K562 (cell line): ENCODE data around the gene KEL. TPM values are rescaled to one million over a fixed set of nuclear protein-coding genes. Genes with fewer than 3 reads are reported as not detected.

Experiments
- DEAF1 ChIP-seq: fragments of 450-650 bp; formaldehyde crosslinking; IDR thresholded peaks from 2 replicates; pipeline ENCODE4 v1.4.0; 2020; ENCODE audit warnings: mild to moderate bottlenecking, moderate library complexity
- DMBX1 ChIP-seq: fragments of 250-450 bp; sonication (Bioruptor Pico); IDR thresholded peaks from 2 replicates; pipeline ENCODE4 v1.8.0; 2022; ENCODE audit warnings: inconsistent platforms, mild to moderate bottlenecking, moderate library complexity, borderline replicate concordance
- GATA2 ChIP-seq: sonication (generic); formaldehyde crosslinking; IDR thresholded peaks from 2 replicates; pipeline ENCODE4 v1.4.0; 2020; ENCODE audit warnings: mild to moderate bottlenecking, missing genetic modification reagents
- LARP7 ChIP-seq: fragments of 450-650 bp; IDR thresholded peaks from 2 replicates; pipeline ENCODE4 v1.6.1; 2016
- NFE2L1 ChIP-seq: fragments of 450-650 bp; IDR thresholded peaks from 2 replicates; pipeline ENCODE4 v1.6.1; 2016; ENCODE audit warnings: missing genetic modification characterization, low read depth, mild to moderate bottlenecking, missing compliant biosample characterization, moderate library complexity, borderline replicate concordance
- RAD21 ChIP-seq, 2 experiments: fragments of 250-450 bp in 1 of 2; fragments of 450-650 bp in 1 of 2; sonication (Bioruptor Pico) in 1 of 2; formaldehyde crosslinking in 1 of 2; IDR thresholded peaks in 1 of 2; conservative IDR thresholded peaks in 1 of 2; 2 replicates each; pipeline versions ENCODE4 v1.4.0 to v1.8.0; 2020 to 2022; ENCODE audit warnings: mild to moderate bottlenecking in 2 of 2, moderate library complexity in 1 of 2
- RBM25 ChIP-seq: fragments of 200-400 bp; formaldehyde crosslinking; IDR thresholded peaks from 2 replicates; pipeline ENCODE4 v1.6.1; 2018; ENCODE audit warnings: low read length, low read depth, moderate library complexity; ENCODE audit not compliant: severe bottlenecking
- RCOR1 ChIP-seq, 2 experiments: IDR thresholded peaks; 2 replicates each; pipeline ENCODE4 v1.6.1; 2012; ENCODE audit warnings: low read depth in 2 of 2, low read length in 2 of 2, borderline replicate concordance in 1 of 2, improper control_type of control experiment in 1 of 2
- SMC3 ChIP-seq: conservative IDR thresholded peaks from 2 replicates; pipeline ENCODE4 v1.6.1; 2011; ENCODE audit warnings: low read depth, low read length, improper control_type of control experiment; ENCODE audit not compliant: insufficient read depth
- TBL1XR1 ChIP-seq, 2 experiments: IDR thresholded peaks; 2 replicates each; pipeline ENCODE4 v1.6.1; 2012; ENCODE audit warnings: improper control_type of control experiment in 2 of 2, low read length in 2 of 2, mild to moderate bottlenecking in 1 of 2
- ZBTB49 ChIP-seq: sonication (generic); formaldehyde crosslinking; IDR thresholded peaks from 2 replicates; pipeline ENCODE4 v1.8.0; 2022; ENCODE audit warnings: missing genetic modification reagents, mild to moderate bottlenecking, borderline replicate concordance
- ZNF282 ChIP-seq: sonication (generic); formaldehyde crosslinking; IDR thresholded peaks from 2 replicates; pipeline ENCODE4 v1.8.1; 2023; ENCODE audit warnings: missing genetic modification reagents
- ZNF384 ChIP-seq: IDR thresholded peaks from 2 replicates; pipeline ENCODE4 v1.6.1; 2012; ENCODE audit warnings: low read depth, low read length, improper control_type of control experiment
- polyA plus RNA-seq, 8 experiments: library from polyadenylated mRNA; depleted of rRNA in 4 of 8; stranded (reverse) in 5 of 8; unstranded in 3 of 8; fragments of >200 nt; fragmentation: Nextera tagmentation in 2 of 8; fragmentation: Illumina TruSeq in 1 of 8; extraction: Ambion mirVana in 2 of 8; extraction: Trizol in 1 of 8; gene quantifications; 2 replicates each; pipeline versions ENCODE4 v1.2.1 to v1.2.3, GENCODE V29; 2011 to 2014; ENCODE audit warnings: inconsistent platforms in 1 of 8, missing spikeins in 1 of 8
- total RNA-seq, 7 experiments: library from RNA; depleted of rRNA in 6 of 7; stranded (reverse); fragments of >200 nt in 6 of 7; fragmentation: Illumina TruSeq in 2 of 7; extraction: Trizol in 2 of 7; gene quantifications; 2 replicates each; pipeline versions ENCODE4 v1.2.1 to v1.2.3, GENCODE V29; 2011 to 2021; ENCODE audit warnings: low replicate concordance in 1 of 7

The KEL gene
- total and polyA plus RNA-seq, 9 of the 15 experiments (the other 6 are each of a cell fraction or from before 2014, with no cell fraction given), result 9.0 to 47.4 (median 22.2) TPM

GRCh38 chr7:143002106-143002505 is 39.9 kb upstream of the KEL start (continued):
- peak; percentile 80 for TF ChIP-seq DEAF1
- peak; percentile 87 to 90 for TF ChIP-seq RAD21 (CRISPR knock-in tag; conservative IDR thresholded peaks at IDR 0.05 in 1 of 2, IDR thresholded peaks at IDR 0.05 in 1 of 2)
- TF ChIP-seq LARP7, result no peak
- TF ChIP-seq GATA2 (CRISPR knock-in tag), result 0 out of 2 replicates have a peak, but pooled peaks have one; percentile 47
- peak; percentile 68 for TF ChIP-seq SMC3
- no peak for TF ChIP-seq ZNF282
- TF ChIP-seq DMBX1 (CRISPR knock-in tag), result 0 out of 2 replicates have a peak, but pooled peaks have one; percentile 26
- TF ChIP-seq RBM25, result no peak
- peak in 1 of 2 experiments; percentile 57; a peak in 1 of 4 replicates for TF ChIP-seq TBL1XR1 (IDR thresholded peaks at IDR 0.05; ENCODE audit: low read length in 2 of 2)
- peak; percentile 58; the same call in 1 of the 2 replicates for TF ChIP-seq ZNF384
- TF ChIP-seq NFE2L1 (tag), result no peak
- TF ChIP-seq RCOR1 (IDR thresholded peaks at IDR 0.05; ENCODE audit: borderline replicate concordance in 1 of 2, low read depth in 2 of 2, low read length in 2 of 2), result peak in 1 of 2 experiments; percentile 18; a peak in 1 of 4 replicates
- TF ChIP-seq ZBTB49 (CRISPR knock-in tag), result no peak
- TF ChIP-seq, all 486 proteins: peak for 13
